GM19193 (cell line): ENCODE data around the gene CD2AP.

ENCODE experiments used
- POLR2A ChIP-seq: IDR thresholded peaks from 4 replicates; pipeline ENCODE4 v1.6.1; 2011; ENCODE audit not compliant: insufficient read depth, insufficient read length; ENCODE audit errors: extremely low read depth

CD2AP gene

DNA sequence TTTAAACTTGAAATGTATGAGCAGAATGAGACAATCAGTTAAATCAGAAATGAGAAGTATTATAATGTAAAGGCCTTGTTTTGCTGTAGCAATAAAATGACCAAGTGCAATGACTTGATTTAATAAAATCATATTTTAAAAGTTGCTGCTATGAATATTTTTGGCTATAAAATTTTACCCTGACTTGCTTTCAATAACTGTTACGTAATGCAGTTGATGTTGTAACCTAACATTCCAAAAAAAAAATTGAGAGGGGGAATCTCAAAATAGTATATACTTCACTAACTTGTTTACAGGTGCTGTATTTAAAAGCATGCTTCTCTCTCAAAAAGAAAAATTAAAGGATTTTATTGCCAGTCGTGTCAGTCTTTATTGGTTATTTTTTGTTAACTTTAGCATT lies 149.2 kb downstream of the CD2AP start:
- TF ChIP-seq POLR2A: no peak

DNA sequence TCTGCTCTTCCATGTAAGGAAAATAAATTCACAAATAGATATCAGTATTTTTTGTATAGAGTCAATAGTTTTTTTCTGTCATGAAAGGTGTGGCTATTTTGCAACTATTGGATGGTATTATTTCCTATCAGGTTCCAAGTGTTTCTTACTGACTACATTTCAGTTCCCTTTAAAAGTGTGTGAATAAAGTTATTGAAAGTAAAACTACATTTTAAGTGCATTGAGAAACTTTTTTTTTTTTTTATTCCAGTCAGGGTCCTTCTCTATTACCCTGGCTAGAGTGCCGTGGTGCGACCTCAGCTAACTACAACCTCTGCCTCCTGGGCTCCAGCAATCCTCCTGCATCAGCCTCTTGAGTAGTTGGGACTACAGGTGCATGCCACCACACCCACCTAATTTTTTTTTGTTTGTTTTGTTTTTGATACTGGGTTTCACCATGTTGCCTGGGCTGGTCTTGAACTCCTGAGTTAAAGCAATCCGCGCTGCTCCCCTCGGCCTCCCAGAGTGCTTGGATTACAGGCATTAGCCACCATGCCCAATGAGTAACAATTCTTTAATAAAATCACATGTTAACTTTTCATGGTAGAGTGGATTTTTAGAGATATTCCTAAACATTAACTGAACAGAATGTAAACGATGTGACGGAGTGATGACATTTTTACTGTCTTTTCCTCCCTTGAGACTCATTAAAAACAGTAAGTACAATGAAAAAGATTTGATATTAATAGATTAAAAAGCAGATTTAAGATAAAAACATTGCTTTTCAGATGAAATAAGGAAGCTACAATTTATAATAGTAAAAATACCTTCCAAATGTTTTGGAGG lies 151.1 kb downstream of the CD2AP start:
- no peak for TF ChIP-seq POLR2A

- TF ChIP-seq POLR2A: no peak
Observed at GRCh38 chr6:47629954-47630353, 152.4 kb downstream of the CD2AP start.

- TF ChIP-seq POLR2A: no peak
Observed at GRCh38 chr6:47630587-47630986, 153.0 kb downstream of the CD2AP start.

GRCh38 chr6:47631269-47631772 lies 153.7 kb downstream of the CD2AP start:
- TF ChIP-seq POLR2A: no peak

DNA sequence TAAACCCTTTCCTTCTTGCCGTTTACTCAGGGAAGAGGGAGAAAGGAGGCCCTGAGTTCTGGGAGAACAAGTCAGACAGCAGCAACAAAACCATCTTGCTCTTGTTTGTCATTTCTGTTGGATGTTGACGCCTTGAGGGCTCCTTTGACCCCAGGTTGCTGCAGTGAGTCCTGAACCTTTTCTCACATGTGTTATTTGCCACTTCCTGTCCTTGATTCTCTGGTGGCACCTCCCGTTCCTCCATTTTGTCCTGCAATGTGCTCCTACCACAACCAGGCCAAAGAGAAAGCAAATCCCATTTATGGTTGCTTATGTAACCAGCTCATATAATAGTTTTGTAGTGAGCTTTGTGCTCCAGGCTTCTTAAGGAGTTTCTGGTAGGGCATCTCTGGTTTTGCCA lies 154.2 kb downstream of the CD2AP start:
- no peak for TF ChIP-seq POLR2A

DNA sequence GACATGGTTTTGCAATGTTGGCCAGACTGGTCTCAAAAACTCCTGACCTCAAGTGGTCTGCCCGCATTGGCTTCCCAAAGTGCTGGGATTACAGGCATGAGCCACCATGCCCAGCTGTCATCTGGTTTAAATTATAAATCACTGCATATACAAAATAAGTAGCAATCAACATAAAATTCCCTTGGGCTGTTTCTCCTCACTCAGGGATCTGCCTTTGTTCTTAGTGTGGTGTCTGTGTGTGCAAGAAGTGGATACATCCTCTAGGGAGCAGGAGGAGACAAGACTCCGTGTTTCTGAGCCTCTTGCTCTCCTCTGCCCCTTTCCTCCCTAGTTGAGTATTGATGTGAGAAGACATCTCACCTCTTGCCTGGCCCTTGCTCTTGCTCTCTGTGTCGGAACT lies 155.6 kb downstream of the CD2AP start:
- no peak for TF ChIP-seq POLR2A

DNA sequence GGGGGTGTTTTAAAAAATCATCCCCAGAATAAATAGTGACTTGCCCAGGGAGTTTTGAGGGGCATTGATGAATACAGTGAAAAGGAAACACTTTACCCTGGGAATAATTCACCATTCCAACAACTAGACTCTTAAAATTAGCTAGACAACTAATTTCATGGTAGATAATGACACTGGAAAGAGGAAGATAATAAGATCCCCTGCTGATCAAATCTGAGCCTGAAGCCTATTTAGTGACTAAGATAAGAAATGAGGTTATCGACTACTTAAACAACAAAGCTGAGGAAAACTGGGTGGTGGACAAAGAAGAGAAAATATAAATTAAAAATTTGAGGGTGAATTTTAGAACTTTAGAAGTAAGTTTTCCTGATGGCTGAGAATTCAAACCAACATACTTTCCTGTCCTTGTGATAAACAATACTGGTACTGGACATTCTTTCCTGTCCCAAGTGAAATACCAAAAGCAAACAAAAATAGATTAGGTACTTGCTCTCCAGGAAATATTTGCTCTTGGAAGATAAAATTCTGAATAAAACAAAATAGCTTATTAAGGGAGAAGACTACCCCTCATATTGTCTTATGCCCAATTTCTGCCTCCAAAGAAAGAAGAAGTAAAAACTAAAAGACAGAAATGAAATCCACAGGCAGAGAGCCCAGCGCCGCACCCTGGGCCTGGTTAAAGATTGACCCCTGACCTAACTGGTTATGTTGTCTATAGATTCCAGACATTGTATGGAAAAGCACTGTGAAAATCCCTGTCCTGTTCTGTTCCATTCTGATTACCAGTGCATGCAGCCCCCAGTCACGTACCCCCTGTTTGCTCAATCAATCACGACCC lies 156.8 kb downstream of the CD2AP start:
- no peak for TF ChIP-seq POLR2A

GRCh38 chr6:47646689-47647088 lies 169.1 kb downstream of the CD2AP start:
- no peak for TF ChIP-seq POLR2A

- no peak for TF ChIP-seq POLR2A
Observed at GRCh38 chr6:47647188-47647587, 169.6 kb downstream of the CD2AP start.

DNA sequence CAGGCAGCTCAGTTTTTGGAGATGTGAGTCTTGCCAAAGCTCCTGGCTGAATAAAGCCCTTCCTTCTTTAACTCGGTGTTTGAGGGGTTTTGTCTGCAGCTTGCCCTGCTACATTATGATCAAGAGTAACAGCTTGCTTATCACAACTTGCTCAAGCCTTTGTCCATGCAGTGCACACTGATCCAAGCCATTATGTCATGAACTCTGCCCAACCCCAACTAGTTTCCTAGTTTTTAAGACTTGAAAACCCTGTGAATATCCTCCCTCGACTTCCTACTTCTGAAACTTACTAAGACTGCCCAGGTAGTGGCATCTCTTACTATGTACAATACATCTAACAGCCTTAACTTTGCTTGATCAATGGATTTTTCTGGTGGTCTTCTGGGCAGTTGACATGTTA lies 170.4 kb downstream of the CD2AP start:
- TF ChIP-seq POLR2A: no peak

GRCh38 chr6:47650553-47651432 lies 173.2 kb downstream of the CD2AP start:
- TF ChIP-seq POLR2A: no peak

- TF ChIP-seq POLR2A: no peak
Observed at GRCh38 chr6:47651505-47651944, 173.9 kb downstream of the CD2AP start.

- TF ChIP-seq POLR2A: no peak
Observed at GRCh38 chr6:47653706-47654105, 176.1 kb downstream of the CD2AP start.

DNA sequence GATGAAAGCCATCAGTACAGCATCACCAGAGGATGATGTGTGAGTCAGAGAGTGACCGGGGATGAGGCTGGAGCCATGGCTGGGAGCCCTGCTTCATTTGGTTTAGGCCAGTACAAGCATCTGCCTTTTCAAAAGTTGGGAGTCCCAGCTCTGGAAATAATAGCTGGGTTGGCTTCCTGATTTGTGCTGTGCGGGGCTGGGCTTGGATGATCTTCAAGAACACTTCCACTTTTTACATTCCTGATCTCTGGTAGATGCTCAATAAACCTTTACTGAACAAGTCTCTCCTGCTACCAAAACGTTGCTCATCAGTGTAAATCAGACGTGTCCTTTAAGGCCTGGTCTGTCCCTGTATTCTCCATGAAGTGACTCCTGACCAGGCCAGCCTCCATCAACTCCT lies 176.7 kb downstream of the CD2AP start:
- no peak for TF ChIP-seq POLR2A

DNA sequence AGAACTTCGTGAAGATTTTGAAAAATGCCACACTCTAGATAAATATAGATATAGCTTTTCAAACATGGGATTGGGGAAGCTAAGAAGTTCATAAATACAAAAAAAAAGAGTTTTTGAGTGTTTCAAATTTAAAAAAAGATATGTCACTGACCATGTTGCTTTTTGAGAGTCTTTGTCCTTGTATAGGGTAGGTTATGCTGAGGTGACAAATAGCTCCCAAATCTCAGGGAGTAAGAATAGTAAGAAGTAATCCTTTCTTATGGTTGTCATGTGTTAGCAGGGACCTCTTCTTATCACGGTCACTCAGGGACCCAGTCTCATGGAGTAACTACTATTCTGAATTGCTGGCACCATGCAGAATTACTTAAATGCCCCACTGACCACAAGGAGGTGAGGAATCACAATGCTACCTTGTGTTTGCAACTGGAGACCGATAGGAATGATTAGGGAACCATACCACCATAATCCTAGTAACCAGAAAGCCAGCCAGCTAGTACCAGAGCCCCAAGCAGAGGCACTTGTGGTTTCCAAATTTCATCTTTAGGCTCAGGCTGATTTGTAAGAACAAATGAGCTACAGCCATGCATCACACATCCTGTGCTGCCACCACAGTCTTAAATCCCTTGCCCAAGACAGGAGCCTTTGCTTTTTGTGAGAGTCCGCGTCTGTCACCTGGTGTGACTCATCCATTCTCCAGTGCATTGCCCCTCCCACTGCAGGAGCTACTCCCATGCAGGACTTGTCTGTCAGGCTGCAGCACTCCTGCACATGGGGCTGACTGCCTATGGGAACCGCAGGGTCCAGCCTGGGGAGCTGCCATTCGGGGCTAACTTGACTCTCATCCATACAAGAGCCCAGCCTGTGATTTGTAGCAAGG lies 178.4 kb downstream of the CD2AP start:
- TF ChIP-seq POLR2A: no peak
